ENCODE measurements around the gene SLC6A12. TPM values are rescaled to one million over a fixed set of nuclear protein-coding genes. Genes with fewer than 3 reads are reported as not detected.

SLC6A12 gene
- total RNA-seq, 2 experiments from 2014 or later = not detected

GRCh38 chr12:197347-197746, 16.6 kb downstream of the SLC6A12 start:
- ATAC-seq (no peak), DNase-seq (no peak)
- H3K9me3 Mint-ChIP-seq = no peaks in the 10 kb centered on the region
- TF ChIP-seq CTCF (IDR thresholded peaks at IDR 0.05) = no peak
- intact Hi-C loops (cut with micrococcal nuclease) = no loop called here
- H3K36me3 Mint-ChIP-seq (ENCODE audit: low read depth) = no peaks in the 10 kb centered on the region
- H3K27ac Mint-ChIP-seq = no peak overlapping the region
- no peak overlapping the region for H3K4me3 Mint-ChIP-seq
- ChIA-PET CTCF (no interaction called here), POLR2A (no interaction called here)
- peaks cover 15% of the 10 kb centered on the region for H3K27me3 Mint-ChIP-seq
- no peaks in the 10 kb centered on the region for H3K4me1 Mint-ChIP-seq (ENCODE audit: low read depth)

GRCh38 chr12:196436-196835, 17.5 kb downstream of the SLC6A12 start:
- Mint-ChIP-seq H3K9me3 (no peaks in the 10 kb centered on the region), H3K4me3 (no peak overlapping the region), H3K27me3 (peaks cover 10% of the 10 kb centered on the region), H3K4me1 (ENCODE audit: low read depth) (no peaks in the 10 kb centered on the region), H3K36me3 (ENCODE audit: low read depth) (no peaks in the 10 kb centered on the region), H3K27ac (no peak overlapping the region)
- no peak for DNase-seq
- TF ChIP-seq CTCF (IDR thresholded peaks at IDR 0.05) = no peak
- ATAC-seq = no peak
- CTCF ChIA-PET = no interaction called here
- intact Hi-C loops (cut with micrococcal nuclease) = no loop called here
- POLR2A ChIA-PET = no interaction called here

- ChIA-PET CTCF (no interaction called here), POLR2A (no interaction called here)
- Mint-ChIP-seq H3K27ac (no peak overlapping the region), H3K36me3 (ENCODE audit: low read depth) (no peaks in the 10 kb centered on the region), H3K4me3 (no peak overlapping the region), H3K27me3 (peaks cover 5% of the 10 kb centered on the region), H3K9me3 (no peaks in the 10 kb centered on the region), H3K4me1 (ENCODE audit: low read depth) (no peaks in the 10 kb centered on the region)
- TF ChIP-seq CTCF (IDR thresholded peaks at IDR 0.05) = no peak
- DNase-seq (no peak), ATAC-seq (no peak)
- intact Hi-C loops (cut with micrococcal nuclease) = no loop called here
Measured at GRCh38 chr12:195951-196350, 18.0 kb downstream of the SLC6A12 start.

GRCh38 chr12:195156-195555, 18.8 kb downstream of the SLC6A12 start:
- no peaks in the 10 kb centered on the region for H3K4me1 Mint-ChIP-seq (ENCODE audit: low read depth)
- no peak overlapping the region for H3K4me3 Mint-ChIP-seq
- H3K36me3 Mint-ChIP-seq (ENCODE audit: low read depth) = no peaks in the 10 kb centered on the region
- no peak for DNase-seq
- no peak overlapping the region for H3K27ac Mint-ChIP-seq
- no peaks in the 10 kb centered on the region for H3K9me3 Mint-ChIP-seq
- TF ChIP-seq CTCF (IDR thresholded peaks at IDR 0.05) = no peak
- no peak for ATAC-seq
- intact Hi-C loops (cut with micrococcal nuclease) = no loop called here
- POLR2A ChIA-PET = no interaction called here
- CTCF ChIA-PET = interaction anchor here (0.7 to 0.9 kb wide), 2 partner anchors 9 to 25 kb away, joined by 3 read pairs; no protein-coding TSS in a partner anchor
- H3K27me3 Mint-ChIP-seq = peaks cover 6% of the 10 kb centered on the region

GRCh38 chr12:194276-194675, 19.7 kb downstream of the SLC6A12 start:
- intact Hi-C loops (cut with micrococcal nuclease) = no loop called here
- Mint-ChIP-seq H3K36me3 (ENCODE audit: low read depth) (no peaks in the 10 kb centered on the region), H3K27ac (no peak overlapping the region), H3K27me3 (peaks cover 11% of the 10 kb centered on the region), H3K9me3 (no peaks in the 10 kb centered on the region), H3K4me3 (no peak overlapping the region), H3K4me1 (ENCODE audit: low read depth) (peaks cover under 1% of the 10 kb centered on the region)
- TF ChIP-seq CTCF (IDR thresholded peaks at IDR 0.05) = no peak
- ATAC-seq (no peak), DNase-seq (no peak)
- CTCF ChIA-PET = interaction anchor here (0.7 to 0.9 kb wide), 2 partner anchors 8 to 26 kb away, joined by 3 read pairs; no protein-coding TSS in a partner anchor
- POLR2A ChIA-PET = no interaction called here

Measured in activated CD8-positive, alpha-beta T cell treated with anti-CD3 and anti-CD28 coated beads for 36 hours (primary cell).